ENCODE results near the gene SBDS.
"Not testable (repeated sequence)": the region's sequence is repeated elsewhere in the genome, so short reads cannot be mapped to it uniquely, and the experiment has no call there.

The SBDS gene

DNA sequence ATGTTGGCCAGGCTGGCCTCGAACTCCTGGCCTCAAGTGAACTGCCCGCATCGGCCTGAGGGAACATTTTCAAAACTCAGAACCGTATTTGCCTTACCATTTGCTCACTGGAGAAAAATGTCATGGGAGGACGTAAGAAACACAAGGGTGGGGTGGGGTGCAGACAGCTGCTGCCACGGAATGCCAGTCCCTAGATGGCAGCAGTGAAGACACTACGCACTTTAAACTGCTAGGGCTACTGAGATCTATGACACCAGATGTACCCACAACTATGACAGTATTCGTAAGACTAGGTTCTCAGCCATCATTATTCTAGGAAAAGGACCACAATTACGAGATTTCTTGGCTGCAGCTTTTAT, 716 bp downstream of the SBDS start:
- DNase-seq = peak; percentile 45

GRCh38 chr7:66994051-66994450, 1.3 kb downstream of the SBDS start:
- not testable (repeated sequence) for DNase-seq

GRCh38 chr7:66989552-66989951, 5.8 kb downstream of the SBDS start:
- not testable (repeated sequence) for DNase-seq

DNA sequence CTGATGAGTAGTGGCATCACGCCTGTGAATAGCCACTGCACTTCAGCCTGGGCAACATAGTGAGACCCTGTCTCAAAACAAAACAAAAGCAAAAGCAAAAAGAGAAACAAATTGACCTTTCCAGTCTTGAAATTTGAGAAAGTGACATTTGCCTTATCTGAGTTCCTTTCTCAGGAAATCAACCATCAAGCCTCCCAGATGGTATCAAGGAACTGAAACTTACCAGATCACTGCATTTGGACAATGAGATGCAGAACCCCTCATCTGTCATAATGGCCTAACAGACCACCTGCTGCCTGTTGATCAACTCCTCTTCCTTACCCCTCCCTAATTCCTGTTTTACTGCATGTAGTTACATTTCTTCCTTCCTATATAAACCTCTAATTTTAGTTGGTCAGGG, 15.1 kb downstream of the SBDS start:
- DNase-seq = not testable (repeated sequence)

DNA sequence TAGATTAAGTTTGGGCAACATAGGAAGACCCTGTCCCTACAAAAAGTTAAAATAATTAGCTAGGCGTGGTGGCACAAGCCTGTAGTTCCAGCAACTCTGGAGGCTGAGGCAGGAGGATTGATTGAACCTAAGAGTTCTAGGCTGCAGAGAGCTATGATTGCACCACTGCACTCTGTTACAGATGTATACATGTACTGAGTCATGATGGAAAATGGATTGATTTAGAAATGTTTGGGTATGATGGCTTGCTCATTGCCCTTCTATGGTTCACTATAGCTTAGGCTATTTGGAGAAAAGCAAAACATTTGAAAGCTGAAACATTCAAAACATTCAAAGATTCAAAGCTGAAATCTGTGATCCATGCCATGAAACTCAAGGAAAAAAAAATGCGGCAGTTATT, 16.4 kb downstream of the SBDS start:
- DNase-seq = not testable (repeated sequence)

- not testable (repeated sequence) for DNase-seq
Measured at GRCh38 chr7:66978312-66978711, 17.1 kb downstream of the SBDS start.

- DNase-seq = no peak
Measured at GRCh38 chr7:66974986-66975590, 20.3 kb downstream of the SBDS start.

- DNase-seq = no peak
Measured at GRCh38 chr7:66970310-66970709, 25.1 kb downstream of the SBDS start.

GRCh38 chr7:66969001-66969400, 26.4 kb downstream of the SBDS start:
- not testable (repeated sequence) for DNase-seq

GRCh38 chr7:66967029-66967428, 28.4 kb downstream of the SBDS start:
- DNase-seq = no peak

GRCh38 chr7:66964411-66964810, 31.0 kb downstream of the SBDS start:
- no peak for DNase-seq

DNA sequence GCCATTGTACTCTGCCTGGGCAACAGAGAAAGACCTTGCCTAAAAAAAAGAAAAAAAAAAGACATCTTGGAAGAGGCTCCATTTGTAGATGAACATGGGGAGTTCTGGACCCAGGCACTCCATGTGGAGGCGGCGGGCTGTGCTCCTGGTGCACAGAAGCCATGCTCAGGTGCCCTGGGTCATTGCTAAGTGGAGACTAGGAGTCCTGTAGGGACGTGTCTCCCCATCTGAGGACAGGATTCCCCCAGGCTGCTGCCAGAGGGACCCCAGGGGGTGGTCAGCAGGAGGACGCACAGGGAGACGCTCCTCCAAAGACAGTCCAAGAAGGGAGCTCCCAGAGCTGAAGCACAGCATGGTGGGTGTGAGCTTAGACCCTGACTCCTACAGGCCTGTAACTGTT, 34.3 kb downstream of the SBDS start:
- no peak for DNase-seq

DNA sequence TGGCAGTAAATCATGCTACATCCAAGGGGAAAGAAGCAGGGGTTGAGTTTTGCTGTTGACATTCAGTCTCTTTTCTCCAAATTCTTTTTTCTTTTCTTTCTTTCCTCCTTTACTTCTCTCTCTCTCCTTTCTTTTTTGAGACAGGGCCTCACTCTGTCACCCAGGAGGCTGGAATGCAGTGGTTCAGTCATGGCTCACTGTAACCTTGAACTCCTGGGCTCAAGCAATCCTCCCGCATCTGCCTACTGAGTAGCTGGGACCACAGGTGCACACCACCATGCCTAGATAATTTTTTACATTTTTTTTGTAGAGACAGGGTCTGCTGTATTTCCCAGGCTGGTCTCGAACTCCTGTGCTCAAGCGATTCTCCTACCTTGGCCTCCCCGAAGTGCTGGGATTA, 35.2 kb downstream of the SBDS start:
- DNase-seq = no peak

DNA sequence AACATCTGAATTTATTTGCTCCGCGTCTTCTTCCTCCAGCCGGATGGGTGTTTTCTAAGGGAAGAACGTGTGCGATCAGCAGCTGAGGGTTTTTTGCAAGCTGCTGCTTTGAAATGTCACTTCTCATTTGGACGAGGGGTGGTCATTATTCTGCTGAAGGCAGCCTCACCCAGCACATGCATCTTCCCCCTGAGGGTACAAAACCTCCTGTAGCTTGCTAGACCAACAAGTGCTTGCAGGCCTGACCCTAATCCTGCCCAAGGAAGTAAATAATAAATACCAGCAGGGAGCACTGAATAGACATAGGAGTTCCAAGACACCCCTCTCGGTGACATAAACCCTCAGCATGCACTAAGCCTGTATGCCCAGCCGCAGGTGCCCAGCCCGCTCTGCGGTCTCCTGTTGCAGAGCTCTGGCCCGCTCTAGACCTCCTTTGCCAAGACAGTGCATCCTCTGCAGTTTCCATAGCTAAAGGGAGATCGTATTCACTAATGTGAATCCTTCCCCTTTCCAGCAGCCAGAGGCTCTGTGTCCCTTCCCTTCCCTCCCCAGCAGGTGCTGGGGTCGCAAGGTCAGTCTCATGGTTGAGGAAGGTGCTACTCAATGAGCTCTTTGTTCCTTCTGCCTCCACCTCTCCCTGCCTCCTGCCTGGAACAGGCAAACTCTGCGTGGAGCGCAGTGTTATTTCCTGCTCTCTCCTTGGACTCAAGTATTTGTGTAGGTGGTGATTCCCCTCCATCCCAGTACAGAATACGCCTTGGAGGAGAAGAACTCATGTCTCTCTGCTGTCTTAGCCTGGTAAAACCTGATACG, 36.6 kb downstream of the SBDS start:
- no peak for DNase-seq

GRCh38 chr7:66957595-66958290, 37.6 kb downstream of the SBDS start:
- no peak for DNase-seq

GRCh38 chr7:66953044-66953427, 42.4 kb downstream of the SBDS start:
- DNase-seq = no peak

DNA sequence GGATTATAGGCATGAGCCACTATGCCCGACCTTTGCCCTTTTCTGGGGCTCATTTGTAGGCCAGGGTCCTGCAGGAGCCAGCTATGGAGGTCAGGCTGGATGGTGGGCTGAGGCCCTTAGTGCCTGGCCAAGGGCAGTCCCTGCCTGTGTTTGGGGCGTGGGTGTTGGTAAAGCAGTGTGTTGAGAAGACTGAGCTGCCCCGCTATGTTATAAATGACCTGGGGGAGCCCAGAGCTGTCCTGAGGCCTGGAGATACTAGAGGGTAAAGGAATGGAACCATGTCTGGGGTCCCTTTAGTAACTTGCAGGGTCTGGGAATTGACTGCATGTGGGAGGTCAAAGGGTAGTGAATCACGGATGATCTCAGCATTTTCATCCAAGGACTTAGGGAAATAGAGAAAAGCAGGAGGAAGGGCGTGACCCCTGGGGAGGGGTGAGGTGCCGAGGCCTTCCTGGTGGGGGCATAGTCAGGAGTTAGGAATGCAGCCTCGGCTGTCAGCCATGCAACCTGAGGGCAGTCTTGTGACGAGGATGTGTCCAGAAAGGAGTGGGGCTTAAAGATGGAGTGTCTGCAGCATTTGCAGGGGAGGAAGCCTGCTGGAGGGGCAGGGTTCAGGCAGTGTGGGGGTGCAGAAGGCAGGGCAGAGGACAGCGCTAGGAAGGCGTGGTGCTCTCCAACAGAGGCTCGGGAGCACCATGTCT, 42.9 kb downstream of the SBDS start:
- no peak for DNase-seq

DNA sequence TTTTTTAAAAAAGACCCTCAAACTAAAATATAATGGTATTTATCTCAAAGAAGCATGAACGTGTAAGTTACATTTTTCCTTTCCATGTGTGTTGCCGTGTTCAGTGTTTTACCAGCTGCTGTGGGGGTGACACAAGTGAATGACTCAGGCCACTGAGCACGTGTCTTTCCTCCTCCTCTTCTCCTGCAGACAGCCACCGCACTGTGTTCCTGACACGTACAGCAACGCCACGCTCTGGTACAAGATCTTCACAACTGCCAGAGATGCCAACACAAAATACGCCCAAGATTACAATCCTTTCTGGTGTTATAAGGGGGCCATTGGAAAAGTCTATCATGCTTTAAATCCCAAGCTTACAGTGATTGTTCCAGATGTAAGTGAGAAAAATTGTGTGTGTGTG, 44.6 kb downstream of the SBDS start:
- no peak for DNase-seq

GRCh38 chr7:66950311-66950710, 45.1 kb downstream of the SBDS start:
- DNase-seq = no peak

- DNase-seq = no peak
Measured at GRCh38 chr7:66948480-66949109, 46.8 kb downstream of the SBDS start.

GRCh38 chr7:66946545-66946944, 48.8 kb downstream of the SBDS start:
- no peak for DNase-seq

DNA sequence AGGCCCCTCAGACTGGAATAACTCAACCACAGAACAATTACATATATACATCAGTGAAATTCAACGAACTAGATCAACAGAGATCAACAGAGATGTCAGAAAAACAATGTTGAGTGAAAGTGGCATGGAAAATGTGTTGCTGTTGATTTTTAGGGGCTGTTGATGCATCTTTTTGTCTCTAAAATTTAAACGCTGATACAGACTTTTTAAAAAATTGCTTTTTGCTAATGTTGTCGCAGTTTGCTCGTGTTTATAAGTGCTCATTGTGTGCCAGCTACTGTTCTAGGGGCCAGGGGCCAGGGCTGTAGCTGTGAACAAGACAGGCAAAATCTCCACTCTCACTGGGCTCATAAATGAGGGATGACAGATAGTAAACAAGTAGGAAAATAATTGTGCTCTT, 56.1 kb downstream of the SBDS start:
- DNase-seq = no peak

DNA sequence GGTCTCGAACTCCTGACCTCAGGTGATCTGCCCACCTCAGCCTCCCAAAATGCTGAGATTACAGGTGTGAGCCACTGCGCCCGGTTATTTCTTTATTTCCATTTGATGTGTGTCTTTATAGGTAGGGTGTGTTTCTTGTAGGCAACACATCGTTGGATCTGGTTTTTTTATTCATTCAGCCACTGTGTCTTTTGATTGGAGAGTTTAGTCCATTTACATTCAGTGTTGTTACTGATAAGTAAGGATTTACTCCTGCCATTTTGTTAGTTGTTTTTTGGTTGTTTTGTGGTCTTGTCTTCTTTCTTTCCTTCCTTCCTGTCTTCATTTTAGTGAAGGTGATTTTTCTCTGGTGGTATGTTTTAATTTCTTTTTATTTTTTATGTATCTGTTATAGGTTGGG, 57.4 kb downstream of the SBDS start:
- DNase-seq = no peak

Measured in SHP77 treated with DMSO at 0.1 percent for 48 hours (cell line).